ENCODE data around the gene LY6G5C. TPM values are rescaled to one million over a fixed set of nuclear protein-coding genes. Genes with fewer than 3 reads are reported as not detected.

LY6G5C gene
- total and polyA plus RNA-seq, 2 experiments from 2014 or later, result 2.1 TPM; not detected in 1

DNA sequence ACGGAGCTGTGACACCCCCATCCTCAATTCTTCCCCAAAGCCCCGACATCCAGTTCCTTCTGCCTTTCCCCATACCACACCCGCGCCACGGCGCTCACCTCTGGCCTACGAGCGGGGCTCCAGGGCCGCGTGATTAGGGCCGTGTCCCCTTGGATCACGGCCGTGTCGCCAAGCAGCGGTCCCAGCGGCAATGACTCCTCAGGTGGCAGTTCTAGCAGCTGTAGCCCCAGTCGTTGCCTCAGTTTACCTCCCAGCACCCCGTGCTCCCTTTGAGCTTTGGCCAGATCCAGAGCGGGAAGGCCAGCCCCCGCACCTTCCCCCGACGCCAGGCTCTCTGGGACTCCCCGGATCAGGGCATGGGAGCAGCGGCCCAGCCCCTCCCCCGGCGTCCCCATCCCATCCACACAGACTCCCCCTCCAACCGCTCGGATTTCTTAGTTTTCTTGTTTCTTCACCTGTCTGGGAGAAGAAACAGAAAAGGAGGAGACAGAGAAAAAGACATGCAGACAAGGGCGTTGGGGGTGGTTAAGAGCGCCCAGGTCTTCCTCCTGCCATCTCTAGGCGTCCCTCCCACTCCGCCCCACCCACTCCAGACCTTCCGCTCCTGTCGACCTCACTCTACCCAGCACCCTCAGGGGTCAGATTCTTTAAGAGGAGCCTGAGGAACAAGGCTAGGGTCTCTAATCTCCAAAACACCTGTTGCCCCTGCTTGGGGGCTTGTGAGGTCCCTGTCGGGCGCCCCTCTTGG is 48.1 kb upstream of the LY6G5C start, which contains the start of gene DDAH2:
Gene DDAH2, minus strand, starts transcription at position 533 of the 748 bp plus-strand sequence. Its CDS starts 138 bp downstream, at position 395.
- DNase-seq (ENCODE audit: low spot score) (no peak), ATAC-seq (peak; percentile 7)
- Histone ChIP-seq H3K4me3 (peak within 1 kb of the TSS; percentile 99), H3K36me3 (ENCODE audit: insufficient read depth) (peaks cover 29% of the 10 kb centered on the region), H3K4me1 (ENCODE audit: insufficient read depth) (peaks cover 14% of the 10 kb centered on the region; the same call in 1 of the 2 replicates), H3F3A (replicated peaks; ENCODE audit: low read depth) (peaks cover 32% of the 10 kb centered on the region), H3K79me2 (replicated peaks; ENCODE audit: insufficient read depth) (peaks cover 5% of the 10 kb centered on the region; the same call in 1 of the 2 replicates), H3K9me2 (ENCODE audit: insufficient read depth) (no peaks in the 10 kb centered on the region), H4K20me1 (replicated peaks; ENCODE audit: insufficient read depth) (peaks cover 8% of the 10 kb centered on the region; the same call in 1 of the 2 replicates), H3K27ac (ENCODE audit: low read depth) (peak within 1 kb of the TSS; percentile 79), H2AFZ (peak within 1 kb of the TSS; percentile 95), H3K27me3 (ENCODE audit: insufficient read depth) (peaks cover 8% of the 10 kb centered on the region; the same call in 1 of the 2 replicates), H3K4me2 (peak within 1 kb of the TSS; percentile 98)
- peaks cover 24% of the 10 kb centered on the region for H3K4me1 Mint-ChIP-seq
- TF ChIP-seq ZNF331 (CRISPR knock-in tag; IDR thresholded peaks at IDR 0.05; ENCODE audit: low read depth), result no peak
- TF ChIP-seq CREB1 (CRISPR knock-in tag; IDR thresholded peaks at IDR 0.05; ENCODE audit: low read depth), result no peak
- TF ChIP-seq STAT1 (IDR thresholded peaks at IDR 0.05; ENCODE audit: unreplicated experiment), result no peak
- peaks cover 59% of the 10 kb centered on the region for H3K36me3 Mint-ChIP-seq (ENCODE audit: low read depth)
- peaks cover 22% of the 10 kb centered on the region for H3K27me3 Mint-ChIP-seq (ENCODE audit: insufficient read depth, low read depth, poor library complexity)
- no peaks in the 10 kb centered on the region; the same call in 2 of the 3 replicates for H3K9me3 Mint-ChIP-seq
- peak within 1 kb of the TSS; percentile 93 for H3K4me3 Mint-ChIP-seq
- peak within 1 kb of the TSS; percentile 96 for H3K27ac Mint-ChIP-seq

DNA sequence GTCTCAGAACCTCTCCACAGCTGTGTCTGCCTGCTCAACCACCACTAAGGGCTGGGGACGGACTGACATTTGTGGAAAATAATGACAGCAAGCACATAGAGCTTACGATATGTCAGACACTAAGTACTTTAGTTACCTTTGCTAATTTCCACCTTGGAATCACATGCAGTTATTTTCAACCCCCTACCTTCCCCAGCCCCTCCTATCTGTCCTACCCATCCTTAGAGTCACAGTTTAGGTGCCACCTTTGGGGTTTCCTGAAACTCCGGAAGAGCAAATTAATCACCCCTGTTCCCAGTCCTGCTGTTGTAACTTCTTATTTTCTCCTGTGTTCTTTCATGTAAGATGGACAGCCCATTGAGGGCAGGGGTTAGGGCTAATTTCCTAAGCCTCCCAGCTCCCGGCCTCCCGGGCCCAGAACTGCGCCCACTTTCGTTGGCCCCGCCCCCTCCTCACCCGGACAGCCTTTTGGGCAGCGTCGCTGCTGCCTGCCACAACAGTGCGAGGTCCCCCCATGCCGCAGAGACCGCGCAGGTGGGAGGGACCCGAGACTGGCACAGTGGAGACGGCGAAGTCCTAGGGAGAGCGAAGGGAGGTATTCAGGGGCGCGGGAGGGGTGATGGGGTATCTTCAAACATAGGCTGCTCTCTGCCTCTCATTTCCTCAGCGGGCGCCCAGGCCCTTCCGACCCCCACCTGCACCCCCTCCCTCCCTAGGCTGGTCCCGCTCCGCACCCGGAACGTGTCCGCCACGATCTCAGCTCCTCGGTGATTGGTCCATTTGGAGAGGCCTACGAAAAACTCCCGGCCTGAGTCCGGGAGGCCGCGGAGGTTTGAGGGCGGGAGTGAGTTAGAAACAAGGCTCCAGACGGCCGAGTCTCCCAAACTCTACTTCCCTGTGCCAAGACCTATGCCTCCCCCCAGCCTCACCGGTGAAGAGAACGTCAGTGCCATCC is 47.1 kb upstream of the LY6G5C start:
- Histone ChIP-seq H3K79me2 (replicated peaks; ENCODE audit: insufficient read depth) (no peaks in the 10 kb centered on the region), H4K20me1 (replicated peaks; ENCODE audit: insufficient read depth) (peaks cover 2% of the 10 kb centered on the region; the same call in 1 of the 2 replicates), H2AFZ (no peak overlapping the region), H3K4me3 (peak overlapping the region; percentile 99), H3K27me3 (ENCODE audit: insufficient read depth) (peaks cover 8% of the 10 kb centered on the region; the same call in 1 of the 2 replicates), H3K4me1 (ENCODE audit: insufficient read depth) (peaks cover 14% of the 10 kb centered on the region; the same call in 1 of the 2 replicates), H3K36me3 (ENCODE audit: insufficient read depth) (peaks cover 19% of the 10 kb centered on the region), H3F3A (replicated peaks; ENCODE audit: low read depth) (peaks cover 23% of the 10 kb centered on the region), H3K27ac (ENCODE audit: low read depth) (no peak overlapping the region), H3K9me2 (ENCODE audit: insufficient read depth) (no peaks in the 10 kb centered on the region), H3K4me2 (peak overlapping the region; percentile 98)
- ATAC-seq, result no peak
- no peak overlapping the region for H3K27ac Mint-ChIP-seq
- H3K4me3 Mint-ChIP-seq, result peak overlapping the region; percentile 93
- H3K9me3 Mint-ChIP-seq, result no peaks in the 10 kb centered on the region; the same call in 2 of the 3 replicates
- peaks cover 22% of the 10 kb centered on the region for H3K27me3 Mint-ChIP-seq (ENCODE audit: insufficient read depth, low read depth, poor library complexity)
- peaks cover 49% of the 10 kb centered on the region for H3K36me3 Mint-ChIP-seq (ENCODE audit: low read depth)
- H3K4me1 Mint-ChIP-seq, result peaks cover 19% of the 10 kb centered on the region; the same call in 2 of the 3 replicates
- no peak for TF ChIP-seq ZNF114 (CRISPR knock-in tag; IDR thresholded peaks at IDR 0.05)
- DNase-seq (ENCODE audit: low spot score), result no peak

DNA sequence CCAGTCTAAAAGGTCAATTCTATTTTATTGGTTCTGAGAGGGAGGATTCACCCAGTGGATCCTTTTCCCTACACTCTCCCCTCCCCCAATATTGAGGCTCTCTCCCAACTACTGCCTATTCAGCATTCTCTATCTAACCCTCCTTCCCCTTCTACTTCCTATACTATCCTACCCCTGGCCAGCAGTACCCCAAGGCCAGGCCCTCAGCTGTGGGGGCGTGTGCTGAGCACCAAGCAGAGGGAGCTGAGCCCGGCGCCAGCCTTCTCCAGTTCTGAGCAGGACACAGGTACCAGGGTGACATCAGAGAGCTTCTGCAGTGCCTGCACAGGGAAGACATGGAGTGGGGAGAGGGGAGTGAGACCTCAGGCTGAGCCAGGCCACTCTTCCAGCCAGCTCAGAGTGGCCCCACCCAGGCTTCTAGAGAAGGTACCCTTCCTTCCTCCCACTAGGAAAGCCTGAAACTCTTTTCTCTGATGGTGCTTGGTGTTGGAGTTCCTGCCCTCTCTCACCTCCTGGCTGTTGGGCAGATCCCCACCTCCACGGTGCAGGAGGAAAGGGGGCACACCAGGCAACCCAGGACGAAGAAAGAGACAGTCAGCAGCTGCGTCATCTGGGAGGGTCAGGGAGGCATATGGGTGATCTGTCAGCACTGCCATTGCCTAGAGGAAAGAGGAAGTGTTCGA is 46.3 kb upstream of the LY6G5C start:
- H3K27ac Mint-ChIP-seq, result no peak overlapping the region
- Histone ChIP-seq H3F3A (replicated peaks; ENCODE audit: low read depth) (peaks cover 17% of the 10 kb centered on the region), H3K27ac (ENCODE audit: low read depth) (no peak overlapping the region), H3K27me3 (ENCODE audit: insufficient read depth) (peaks cover 8% of the 10 kb centered on the region; the same call in 1 of the 2 replicates), H3K79me2 (replicated peaks; ENCODE audit: insufficient read depth) (no peaks in the 10 kb centered on the region), H3K4me2 (no peak overlapping the region), H4K20me1 (replicated peaks; ENCODE audit: insufficient read depth) (no peaks in the 10 kb centered on the region; the same call in 1 of the 2 replicates), H2AFZ (no peak overlapping the region), H3K4me1 (ENCODE audit: insufficient read depth) (peaks cover 14% of the 10 kb centered on the region; the same call in 1 of the 2 replicates), H3K36me3 (ENCODE audit: insufficient read depth) (peaks cover 13% of the 10 kb centered on the region), H3K4me3 (no peak overlapping the region), H3K9me2 (ENCODE audit: insufficient read depth) (no peaks in the 10 kb centered on the region)
- no peak overlapping the region; the same call in 2 of the 3 replicates for H3K4me3 Mint-ChIP-seq
- H3K36me3 Mint-ChIP-seq (ENCODE audit: low read depth), result peaks cover 43% of the 10 kb centered on the region
- no peaks in the 10 kb centered on the region; the same call in 2 of the 3 replicates for H3K9me3 Mint-ChIP-seq
- H3K4me1 Mint-ChIP-seq, result peaks cover 19% of the 10 kb centered on the region; the same call in 2 of the 3 replicates
- DNase-seq (ENCODE audit: low spot score), result no peak
- no peak for ATAC-seq
- peaks cover 20% of the 10 kb centered on the region for H3K27me3 Mint-ChIP-seq (ENCODE audit: insufficient read depth, low read depth, poor library complexity)
- TF ChIP-seq STAT1 (IDR thresholded peaks at IDR 0.05; ENCODE audit: unreplicated experiment), result no peak
- TF ChIP-seq, protein P1, sequence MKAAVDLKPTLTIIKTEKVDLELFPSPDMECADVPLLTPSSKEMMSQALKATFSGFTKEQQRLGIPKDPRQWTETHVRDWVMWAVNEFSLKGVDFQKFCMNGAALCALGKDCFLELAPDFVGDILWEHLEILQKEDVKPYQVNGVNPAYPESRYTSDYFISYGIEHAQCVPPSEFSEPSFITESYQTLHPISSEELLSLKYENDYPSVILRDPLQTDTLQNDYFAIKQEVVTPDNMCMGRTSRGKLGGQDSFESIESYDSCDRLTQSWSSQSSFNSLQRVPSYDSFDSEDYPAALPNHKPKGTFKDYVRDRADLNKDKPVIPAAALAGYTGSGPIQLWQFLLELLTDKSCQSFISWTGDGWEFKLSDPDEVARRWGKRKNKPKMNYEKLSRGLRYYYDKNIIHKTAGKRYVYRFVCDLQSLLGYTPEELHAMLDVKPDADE (IDR thresholded peaks at IDR 0.05), result no peak
- TF ChIP-seq, protein P2, sequence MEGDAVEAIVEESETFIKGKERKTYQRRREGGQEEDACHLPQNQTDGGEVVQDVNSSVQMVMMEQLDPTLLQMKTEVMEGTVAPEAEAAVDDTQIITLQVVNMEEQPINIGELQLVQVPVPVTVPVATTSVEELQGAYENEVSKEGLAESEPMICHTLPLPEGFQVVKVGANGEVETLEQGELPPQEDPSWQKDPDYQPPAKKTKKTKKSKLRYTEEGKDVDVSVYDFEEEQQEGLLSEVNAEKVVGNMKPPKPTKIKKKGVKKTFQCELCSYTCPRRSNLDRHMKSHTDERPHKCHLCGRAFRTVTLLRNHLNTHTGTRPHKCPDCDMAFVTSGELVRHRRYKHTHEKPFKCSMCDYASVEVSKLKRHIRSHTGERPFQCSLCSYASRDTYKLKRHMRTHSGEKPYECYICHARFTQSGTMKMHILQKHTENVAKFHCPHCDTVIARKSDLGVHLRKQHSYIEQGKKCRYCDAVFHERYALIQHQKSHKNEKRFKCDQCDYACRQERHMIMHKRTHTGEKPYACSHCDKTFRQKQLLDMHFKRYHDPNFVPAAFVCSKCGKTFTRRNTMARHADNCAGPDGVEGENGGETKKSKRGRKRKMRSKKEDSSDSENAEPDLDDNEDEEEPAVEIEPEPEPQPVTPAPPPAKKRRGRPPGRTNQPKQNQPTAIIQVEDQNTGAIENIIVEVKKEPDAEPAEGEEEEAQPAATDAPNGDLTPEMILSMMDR (conservative IDR thresholded peaks at IDR 0.05; ENCODE audit: low read depth in 2 of 2), result no peak
- TF ChIP-seq NANOG (IDR thresholded peaks at IDR 0.05; ENCODE audit: borderline replicate concordance), result no peak
- no peak for TF ChIP-seq JUNB (IDR thresholded peaks at IDR 0.05; ENCODE audit: unreplicated experiment)

Measured in GM23338 (cell line).